ENCODE measurements around the gene EPHA6.

The EPHA6 gene

GRCh38 chr3:97706226-97706625 is 891.8 kb downstream of the EPHA6 start:
- no peak for DNase-seq (ENCODE audit: low read depth)

GRCh38 chr3:97711654-97712053 is 897.3 kb downstream of the EPHA6 start:
- DNase-seq (ENCODE audit: low read depth): no peak

- DNase-seq (ENCODE audit: low read depth): no peak
These were observed 898.5 kb downstream of the EPHA6 start for GRCh38 chr3:97712919-97713318.

DNA sequence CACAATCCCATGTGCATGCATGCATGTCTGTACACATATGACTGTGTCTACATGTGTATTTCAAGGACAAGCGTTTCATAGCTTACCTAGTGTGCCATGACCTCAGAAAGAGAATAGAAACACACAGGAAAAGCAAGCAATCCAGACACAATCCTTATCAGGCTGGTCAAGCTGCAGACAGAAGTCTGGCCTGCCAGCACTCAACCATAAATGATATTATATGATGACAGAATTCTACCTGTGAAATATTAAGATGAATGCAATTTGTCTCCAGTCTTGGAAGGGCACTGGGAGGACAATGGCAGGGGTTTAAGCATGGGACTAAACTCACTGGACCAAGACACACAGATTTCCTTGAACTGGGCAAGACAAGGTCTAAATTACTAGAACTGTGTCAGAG is 899.2 kb downstream of the EPHA6 start:
- no peak for DNase-seq (ENCODE audit: low read depth)

- peak; percentile 23 for DNase-seq (ENCODE audit: low read depth)
These were observed 904.9 kb downstream of the EPHA6 start for GRCh38 chr3:97719156-97719821.

- no peak for DNase-seq (ENCODE audit: low read depth)
These were observed 906.0 kb downstream of the EPHA6 start for GRCh38 chr3:97720417-97720816.

- DNase-seq (ENCODE audit: low read depth): no peak
These were observed 907.1 kb downstream of the EPHA6 start for GRCh38 chr3:97721446-97721845.

DNA sequence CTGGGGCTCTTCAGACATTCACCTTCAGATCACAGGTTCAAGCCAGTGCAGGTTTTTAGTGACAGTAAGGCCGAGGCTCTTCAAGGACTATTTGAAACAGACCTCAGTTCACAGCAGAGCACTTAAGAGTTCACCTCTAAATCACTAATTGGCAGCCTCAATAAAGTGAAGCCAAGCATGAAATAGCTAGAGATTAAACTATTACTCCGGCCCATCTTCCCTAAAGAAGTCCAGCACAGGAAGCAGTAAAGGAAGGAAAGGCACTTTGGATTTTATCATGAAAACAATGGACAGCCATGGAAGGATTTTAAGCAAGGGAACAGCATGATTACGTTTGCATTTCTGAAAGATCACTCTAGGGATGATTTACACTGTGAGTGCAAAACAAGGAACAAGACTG is 922.5 kb downstream of the EPHA6 start:
- DNase-seq (ENCODE audit: low read depth): no peak

DNA sequence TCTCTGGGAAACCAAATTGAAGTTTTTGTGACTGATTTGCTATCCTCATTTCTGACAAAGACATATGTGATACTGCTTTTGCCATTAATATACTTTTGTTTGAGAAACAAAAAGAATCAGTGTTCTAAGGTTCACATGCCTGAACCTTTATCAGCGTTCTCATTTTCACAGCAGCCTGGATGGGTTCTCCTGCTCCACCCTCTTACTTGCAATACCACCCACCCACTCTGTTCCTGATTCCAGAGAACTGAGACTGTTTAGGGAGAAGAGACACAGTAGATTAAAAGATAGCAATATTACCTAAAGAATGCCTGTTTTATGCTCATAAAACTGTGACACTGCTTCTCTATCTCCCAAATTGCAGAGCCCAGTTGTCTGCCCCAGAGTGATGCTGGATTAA is 924.4 kb downstream of the EPHA6 start:
- DNase-seq (ENCODE audit: low read depth): no peak

DNA sequence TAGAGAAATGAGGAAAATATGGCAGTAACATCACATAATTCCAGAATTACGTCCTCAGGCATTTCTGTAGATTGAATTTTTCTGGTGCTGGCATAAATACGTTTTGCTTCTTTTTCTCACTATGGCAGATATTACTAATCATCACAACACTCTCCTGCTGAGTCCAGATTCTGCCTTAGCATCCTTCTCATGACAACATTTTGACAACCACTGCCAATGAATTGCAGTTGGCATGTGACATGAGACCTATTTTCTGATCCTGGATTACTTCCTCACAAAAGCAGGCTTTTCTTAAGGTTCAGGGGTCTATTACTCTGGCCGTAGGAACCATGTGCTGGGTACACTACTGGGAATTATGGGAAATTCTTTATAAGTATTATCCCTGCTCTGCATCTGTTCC is 927.6 kb downstream of the EPHA6 start:
- DNase-seq (ENCODE audit: low read depth): no peak

DNA sequence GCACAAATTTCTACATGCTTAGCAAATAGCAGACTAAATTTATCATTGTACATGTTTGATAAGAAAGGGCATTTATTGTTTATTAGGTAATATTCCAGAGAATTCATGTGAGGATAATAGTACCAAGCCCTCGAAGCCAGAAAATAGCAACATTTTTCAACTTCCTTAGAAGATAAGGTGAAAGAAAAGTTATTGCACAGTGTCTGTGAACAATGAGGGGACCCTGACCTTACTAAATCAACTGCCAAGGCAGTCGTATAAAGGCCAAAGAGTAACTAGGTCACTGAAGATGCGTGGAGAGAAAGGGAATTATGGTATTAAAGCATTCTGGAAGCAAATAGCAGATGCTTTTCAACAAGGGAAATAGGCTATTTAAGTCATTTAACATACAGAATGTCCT is 929.9 kb downstream of the EPHA6 start:
- DNase-seq (ENCODE audit: low read depth): no peak

DNA sequence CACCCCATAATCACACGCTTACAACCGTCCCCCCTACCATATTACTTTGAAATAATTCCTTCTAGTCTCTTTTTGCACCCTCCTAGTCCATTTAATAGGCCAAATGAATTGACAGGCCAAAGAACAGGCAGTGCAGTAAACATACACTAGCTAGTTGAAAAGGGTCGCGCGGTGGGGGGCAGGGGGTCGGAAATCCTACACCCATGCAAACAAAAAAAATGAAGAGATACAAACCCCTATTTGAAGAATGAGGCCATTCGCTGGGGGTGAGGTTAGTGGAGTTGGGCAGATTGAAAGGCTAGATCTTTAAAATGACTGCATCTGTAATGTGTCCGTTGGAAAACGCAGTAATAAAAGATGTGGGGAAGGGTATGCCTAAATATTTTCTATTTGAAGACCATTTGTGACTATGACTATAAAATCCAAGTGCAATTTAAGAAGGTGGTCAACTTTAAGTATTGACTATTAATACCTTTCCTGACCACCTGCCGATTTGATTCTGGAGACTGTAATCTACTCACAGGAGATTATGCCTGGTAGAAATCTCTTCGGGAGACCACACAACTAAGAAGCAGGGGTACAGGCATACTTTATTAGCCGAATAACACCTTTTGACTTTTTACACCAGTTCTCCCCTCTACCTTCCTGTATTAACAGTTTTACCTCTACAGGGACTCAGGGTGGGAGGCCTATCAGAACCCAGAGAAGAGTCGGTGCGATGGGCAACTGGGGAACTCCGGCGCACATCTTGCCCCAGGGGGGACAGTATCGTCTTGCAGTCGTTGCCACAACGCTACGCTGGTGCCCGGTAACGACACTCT is 949.4 kb downstream of the EPHA6 start:
- no peak for DNase-seq (ENCODE audit: low read depth)

DNA sequence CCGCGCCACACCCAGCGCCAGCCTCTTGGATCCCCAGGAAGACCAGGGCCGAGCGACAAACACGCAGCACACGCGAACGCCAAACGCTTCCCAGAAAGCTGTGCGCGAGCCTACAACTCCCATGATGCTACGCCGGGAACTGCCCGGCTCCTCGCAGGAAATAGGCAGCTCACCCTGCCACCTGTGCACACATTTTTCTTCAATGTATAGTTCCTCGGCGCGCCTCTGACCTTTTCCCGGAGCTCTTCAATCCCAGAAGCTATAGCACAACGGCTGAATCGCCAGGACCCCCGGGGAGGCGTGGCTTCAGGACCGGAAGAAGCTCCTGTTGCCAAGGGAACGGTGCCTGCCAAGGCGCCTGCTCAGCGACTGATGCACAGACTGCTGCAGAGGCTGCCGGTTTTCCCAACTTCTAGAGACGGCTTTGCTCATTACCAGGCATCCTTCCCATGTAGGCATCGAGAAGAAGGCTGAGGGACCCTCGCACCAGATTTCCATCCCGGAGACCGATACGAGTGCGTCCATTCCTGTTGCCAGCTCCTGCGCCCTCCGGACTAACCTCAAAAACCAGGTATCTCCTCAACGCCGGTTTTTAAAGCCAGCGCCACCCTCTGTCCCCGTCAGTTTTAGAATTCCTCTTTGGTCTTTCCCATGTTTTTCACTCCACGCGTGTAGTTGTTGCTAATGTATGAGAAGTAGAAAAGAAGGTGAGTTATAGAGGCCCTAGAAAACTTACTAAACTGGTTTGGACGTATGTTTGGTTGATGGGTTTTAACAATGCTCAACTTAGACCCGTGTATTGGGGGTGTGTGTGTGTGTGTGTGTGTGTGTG is 950.2 kb downstream of the EPHA6 start, which contains the start of gene ARL6:
Gene ARL6 (plus strand): TSS at position 352 of the 832 bp plus-strand sequence. CDS start 3,350 bp downstream, outside the sequence.
- DNase-seq (ENCODE audit: low read depth): peak; percentile 46

DNA sequence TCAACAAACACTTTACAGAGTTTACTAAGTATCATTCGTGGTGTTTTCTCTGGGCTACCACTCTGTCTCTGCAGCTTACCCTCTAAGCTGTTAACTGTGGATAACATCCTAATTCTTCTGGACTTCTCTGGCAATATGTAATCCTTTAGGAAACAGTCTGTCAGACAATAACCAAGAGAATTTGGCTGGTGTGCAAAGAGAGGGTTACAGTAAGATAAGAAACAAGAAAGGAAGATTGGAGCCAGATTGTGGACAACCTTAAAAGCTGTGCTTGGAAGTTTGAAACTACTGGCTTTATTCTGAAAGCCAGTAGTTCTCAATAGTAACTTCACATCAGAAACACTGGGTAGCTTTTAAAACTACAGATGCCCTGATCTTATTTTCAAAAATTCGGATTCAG is 950.9 kb downstream of the EPHA6 start:
- DNase-seq (ENCODE audit: low read depth): no peak

GRCh38 chr3:97772926-97773325 is 958.5 kb downstream of the EPHA6 start:
- no peak for DNase-seq (ENCODE audit: low read depth)

- DNase-seq (ENCODE audit: low read depth): no peak
These were observed 963.8 kb downstream of the EPHA6 start for GRCh38 chr3:97778152-97778551.

GRCh38 chr3:97793420-97794019 is 979.1 kb downstream of the EPHA6 start:
- DNase-seq (ENCODE audit: low read depth): no peak

- DNase-seq (ENCODE audit: low read depth): no peak
These were observed 981.6 kb downstream of the EPHA6 start for GRCh38 chr3:97795951-97796350.
